Subcutaneous adipose tissue (tissue), 4 donors: ENCODE data around the gene MAN1B1. TPM values are rescaled to one million over a fixed set of nuclear protein-coding genes. Genes with fewer than 3 reads are reported as not detected.

ENCODE experiments used
- total RNA-seq, 4 donors: library from RNA; depleted of rRNA; stranded (reverse); fragments of >200 nt; gene quantifications; one replicate each; pipeline ENCODE4 v1.1.0, GENCODE V29; 2016
- TF ChIP-seq, protein P1 (sequence below): fragments of 450-650 bp; IDR thresholded peaks from one replicate; pipeline ENCODE4 v1.5.1; 2016; ENCODE audit warnings: low read depth, mild to moderate bottlenecking, control low read depth, antibody characterized with exemption, moderate library complexity

The MAN1B1 gene
- total RNA-seq, 4 donors from 2014 or later: 19.1 to 61.9 (median 47.8) TPM

DNA sequence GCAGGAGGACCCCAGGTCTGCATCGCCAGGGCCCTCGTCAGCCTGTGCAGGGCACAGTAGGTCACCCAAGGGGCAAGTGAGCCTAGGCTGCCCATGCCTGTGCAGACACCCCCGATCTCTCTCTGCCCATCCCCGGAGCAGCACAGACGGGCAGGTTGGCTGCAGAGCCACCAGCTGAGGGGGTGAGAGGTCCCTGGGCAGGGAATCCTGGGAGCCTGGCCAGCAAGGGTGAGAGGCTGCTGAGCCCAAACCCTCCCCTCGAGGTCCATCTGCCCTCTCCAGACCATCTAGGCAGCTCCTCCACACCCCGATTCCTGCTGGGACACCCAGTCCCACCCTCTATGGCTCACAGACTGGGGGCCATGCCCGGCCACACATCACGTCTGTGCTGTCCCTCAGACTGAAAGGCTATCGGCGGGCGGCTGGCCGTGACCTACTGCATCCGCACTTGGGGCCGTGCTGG lies 30.5 kb downstream of the MAN1B1 start:
- TF ChIP-seq, protein P1, sequence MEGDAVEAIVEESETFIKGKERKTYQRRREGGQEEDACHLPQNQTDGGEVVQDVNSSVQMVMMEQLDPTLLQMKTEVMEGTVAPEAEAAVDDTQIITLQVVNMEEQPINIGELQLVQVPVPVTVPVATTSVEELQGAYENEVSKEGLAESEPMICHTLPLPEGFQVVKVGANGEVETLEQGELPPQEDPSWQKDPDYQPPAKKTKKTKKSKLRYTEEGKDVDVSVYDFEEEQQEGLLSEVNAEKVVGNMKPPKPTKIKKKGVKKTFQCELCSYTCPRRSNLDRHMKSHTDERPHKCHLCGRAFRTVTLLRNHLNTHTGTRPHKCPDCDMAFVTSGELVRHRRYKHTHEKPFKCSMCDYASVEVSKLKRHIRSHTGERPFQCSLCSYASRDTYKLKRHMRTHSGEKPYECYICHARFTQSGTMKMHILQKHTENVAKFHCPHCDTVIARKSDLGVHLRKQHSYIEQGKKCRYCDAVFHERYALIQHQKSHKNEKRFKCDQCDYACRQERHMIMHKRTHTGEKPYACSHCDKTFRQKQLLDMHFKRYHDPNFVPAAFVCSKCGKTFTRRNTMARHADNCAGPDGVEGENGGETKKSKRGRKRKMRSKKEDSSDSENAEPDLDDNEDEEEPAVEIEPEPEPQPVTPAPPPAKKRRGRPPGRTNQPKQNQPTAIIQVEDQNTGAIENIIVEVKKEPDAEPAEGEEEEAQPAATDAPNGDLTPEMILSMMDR: no peak

GRCh38 chr9:137123468-137123837 lies 36.7 kb downstream of the MAN1B1 start:
- TF ChIP-seq, protein P1: no peak

- TF ChIP-seq, protein P1: no peak
These were observed 40.0 kb downstream of the MAN1B1 start for GRCh38 chr9:137126786-137127185.

DNA sequence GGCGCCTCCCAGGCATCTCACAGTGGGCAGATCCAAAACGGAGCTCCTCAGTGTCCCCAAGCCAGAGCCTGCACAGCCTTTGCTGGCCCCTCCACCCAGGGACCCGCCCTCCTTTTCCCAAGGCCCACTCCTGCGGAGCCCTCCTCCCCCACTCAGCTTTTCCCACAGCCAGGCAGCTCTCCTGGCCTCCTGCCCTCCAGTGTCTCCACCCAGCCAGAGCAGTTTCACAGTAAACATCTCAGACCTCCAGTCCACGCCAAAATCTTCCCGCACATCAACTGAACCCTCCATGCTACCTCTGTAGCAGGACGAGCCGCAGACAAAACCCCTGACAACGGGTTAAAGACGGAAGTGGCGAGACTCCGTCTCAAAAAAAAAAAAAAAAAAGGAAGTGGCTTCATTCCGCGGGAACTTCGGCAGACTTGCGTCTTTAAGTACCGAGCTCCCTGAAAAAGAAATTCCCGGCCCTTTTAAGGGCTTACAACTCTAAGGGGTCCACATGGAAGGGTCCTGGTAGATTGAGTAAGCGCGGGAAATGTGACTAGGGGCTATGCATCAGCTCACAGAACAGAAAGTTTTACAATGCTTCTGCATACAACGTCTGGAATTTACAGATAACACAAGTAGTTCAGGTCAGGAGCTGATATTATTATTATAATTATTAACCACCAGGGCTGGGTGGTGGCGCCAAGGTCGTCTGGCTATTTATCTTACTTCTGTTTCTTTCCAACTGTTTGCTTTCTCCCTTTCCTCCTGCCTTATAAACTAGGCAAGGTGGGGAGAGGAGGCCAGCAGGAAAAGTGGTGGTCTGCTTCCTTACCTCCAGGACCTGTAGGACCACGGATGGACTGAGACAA lies 40.7 kb downstream of the MAN1B1 start:
- TF ChIP-seq, protein P1: no peak

DNA sequence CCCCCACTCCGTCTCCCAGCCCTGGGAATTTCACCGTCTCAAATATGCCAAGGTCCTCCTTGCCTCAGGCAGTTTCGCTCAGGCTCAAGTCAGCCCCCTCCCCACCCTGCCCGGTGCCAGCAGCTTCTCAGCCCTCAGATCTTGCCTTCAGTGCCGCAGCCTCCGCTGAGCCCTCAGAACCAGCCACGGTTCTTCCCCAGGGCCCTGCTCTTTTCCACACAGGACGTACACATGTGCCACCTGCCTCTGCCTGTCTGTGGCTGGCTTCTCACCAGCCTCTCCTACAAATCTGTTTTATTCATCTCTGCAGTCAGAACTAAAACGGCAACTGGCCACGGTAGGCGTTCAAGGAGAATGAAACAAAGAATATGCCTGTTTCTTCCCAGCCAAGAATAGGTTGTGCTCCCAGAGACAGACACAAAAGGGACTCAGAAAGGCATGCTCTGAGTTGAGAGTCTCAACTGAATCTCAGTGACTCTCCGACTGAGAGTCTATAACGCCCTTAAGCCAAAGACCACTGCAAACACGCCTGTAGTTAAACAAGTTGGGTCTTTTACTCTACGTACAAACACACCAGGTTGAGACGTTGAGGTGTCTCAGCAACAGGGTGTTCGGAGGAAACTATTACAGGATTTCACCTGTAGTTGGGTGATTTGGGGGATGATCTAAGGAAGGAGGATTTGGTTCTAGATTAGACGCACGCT lies 41.5 kb downstream of the MAN1B1 start:
- TF ChIP-seq, protein P1: no peak

DNA sequence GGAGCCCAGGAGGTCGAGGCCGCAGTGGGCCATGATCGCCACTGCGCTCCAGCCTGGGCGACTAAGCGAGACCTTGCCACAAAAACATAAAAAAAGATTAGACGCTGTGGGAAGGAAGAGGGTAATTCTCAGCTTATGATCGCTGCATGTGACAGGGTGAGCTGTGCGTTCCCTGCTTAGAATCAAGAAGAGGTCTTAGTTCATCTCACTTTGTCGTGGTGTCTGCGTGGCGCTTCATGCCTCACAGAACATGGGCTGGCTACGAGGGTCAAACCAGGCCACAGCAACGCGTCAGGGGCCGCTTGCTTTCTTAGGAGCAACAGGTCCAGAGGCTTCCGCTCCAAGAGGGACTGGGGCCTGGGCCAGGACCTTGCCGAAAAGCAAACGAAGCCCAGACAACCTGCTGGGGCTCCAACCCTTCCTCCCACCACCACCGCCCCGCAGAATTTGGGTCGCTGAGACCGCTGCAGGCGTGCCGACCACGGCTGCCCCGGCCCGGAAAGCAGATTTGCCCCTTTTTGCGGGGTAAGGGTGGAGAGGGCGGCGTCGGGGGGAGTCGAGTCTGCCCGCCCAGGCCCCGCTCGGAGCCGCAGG lies 42.2 kb downstream of the MAN1B1 start:
- TF ChIP-seq, protein P1: no peak
